ENCODE data around the gene FCF1.

- TF ChIP-seq CTCF (conservative IDR thresholded peaks at IDR 0.05) (no peak), ZFX (IDR thresholded peaks at IDR 0.05) (no peak)
Observed at GRCh38 chr14:74713395-74713735, 421 bp downstream of the FCF1 start.
